CD4-positive, alpha-beta memory T cell (primary cell): Measurements from ENCODE around the gene ODAD4. TPM values are rescaled to one million over a fixed set of nuclear protein-coding genes. Genes with fewer than 3 reads are reported as not detected.
A peak's percentile ranks its signal among the peaks of the same experiment; 100 is the strongest.

Experiments
- CTCF ChIA-PET: fragments of 350-600 bp; sonication (Branson Sonifier 250); formaldehyde crosslinking; loops from one replicate; lab custom pipeline; 2021; ENCODE audit warnings: inconsistent platforms; ENCODE audit not compliant: partially characterized antibody; lab: Charles Lee
- POLR2A ChIA-PET: fragments of 350-600 bp; sonication (Branson Sonifier 250); formaldehyde crosslinking; loops from one replicate; lab custom pipeline; 2021; ENCODE audit not compliant: partially characterized antibody; lab: Charles Lee
- DNase-seq, 5 donors: peaks; one replicate each; pipeline versions ENCODE4 v3.0.0 to v3.0.0-alpha.2; 2020 to 2022; ENCODE audit warnings: mixed read lengths in 1 of 5
- H3K27ac ChIP-seq: one replicate; pipeline ENCODE4 v1.7.0; 2013; ENCODE audit warnings: low read depth, low read length
- H3K27me3 ChIP-seq: 2 replicates; pipeline ENCODE4 v1.7.0; 2013; ENCODE audit warnings: mild to moderate bottlenecking, low read length, moderate library complexity; ENCODE audit not compliant: insufficient read depth
- H3K36me3 ChIP-seq: 2 replicates; pipeline ENCODE4 v1.7.0; 2013; ENCODE audit warnings: mild to moderate bottlenecking, low read length, moderate library complexity; ENCODE audit not compliant: insufficient read depth
- H3K4me1 ChIP-seq: 2 replicates; pipeline ENCODE4 v1.7.0; 2013; ENCODE audit warnings: mild to moderate bottlenecking, low read length, moderate library complexity; ENCODE audit not compliant: insufficient read depth
- H3K4me3 ChIP-seq, 2 donors: one replicate each; pipeline ENCODE4 v1.7.0; 2013; ENCODE audit warnings: low read length in 2 of 2, mild to moderate bottlenecking in 1 of 2
- H3K9me3 ChIP-seq, 2 donors: one replicate each; pipeline ENCODE4 v1.7.0; 2013; ENCODE audit warnings: low read length in 2 of 2, control low read depth in 1 of 2; ENCODE audit not compliant: control insufficient read depth in 1 of 2
- H3K27ac Mint-ChIP-seq, 7 donors: one replicate each; pipeline ENCODE4 v1.8.0; 2020 to 2021; ENCODE audit warnings: mixed read lengths in 7 of 7, mild to moderate bottlenecking in 6 of 7, inconsistent platforms in 3 of 7, moderate library complexity in 3 of 7
- H3K27me3 Mint-ChIP-seq, 2 donors: one replicate each; pipeline ENCODE4 v1.8.0; 2020 to 2021; ENCODE audit warnings: mixed read lengths in 2 of 2
- H3K36me3 Mint-ChIP-seq, 2 donors: one replicate each; pipeline ENCODE4 v1.8.0; 2020 to 2021; ENCODE audit warnings: mixed read lengths in 2 of 2, inconsistent platforms in 1 of 2, mild to moderate bottlenecking in 1 of 2
- H3K4me1 Mint-ChIP-seq, 4 donors: one replicate each; pipeline ENCODE4 v1.8.0; 2020 to 2021; ENCODE audit warnings: mixed read lengths in 4 of 4, mild to moderate bottlenecking in 1 of 4
- H3K4me3 Mint-ChIP-seq, 8 donors: one replicate each; pipeline ENCODE4 v1.8.0; 2020 to 2021; ENCODE audit warnings: mixed read lengths in 8 of 8, mild to moderate bottlenecking in 7 of 8, moderate library complexity in 6 of 8, inconsistent platforms in 3 of 8
- H3K9me3 Mint-ChIP-seq, 8 donors: one replicate each; pipeline ENCODE4 v1.8.0; 2020 to 2021; ENCODE audit warnings: mixed read lengths in 8 of 8, mild to moderate bottlenecking in 5 of 8, inconsistent platforms in 3 of 8, moderate library complexity in 1 of 8
- intact Hi-C: fragments of 100-400 bp; cut with micrococcal nuclease; formaldehyde crosslinking; loops from one replicate; pipeline ENCODE4 v1.15.1; 2023
- polyA plus RNA-seq, 2 donors: library from polyadenylated mRNA; unstranded; fragments of 300-500 nt; fragmentation: Illumina TruSeq; gene quantifications; one replicate each; pipeline ENCODE4 v1.2.3, GENCODE V29; 2021
- total RNA-seq, 2 experiments: library from RNA; stranded (reverse); gene quantifications; one replicate each; pipeline ENCODE4 v1.2.3, GENCODE V29; 2021

ODAD4 gene
- total and polyA plus RNA-seq, 4 experiments from 2014 or later, result 0.11 to 0.20 TPM; not detected in 2

GRCh38 chr17:41939044-41939692, 8.8 kb downstream of the ODAD4 start:
- H3K27ac ChIP-seq, result no peak overlapping the region
- Mint-ChIP-seq H3K27ac (no peak overlapping the region), H3K4me1 (no peaks in the 10 kb centered on the region), H3K36me3 (no peaks in the 10 kb centered on the region), H3K27me3 (no peaks in the 10 kb centered on the region), H3K9me3 (no peaks in the 10 kb centered on the region), H3K4me3 (no peak overlapping the region)
- CTCF ChIA-PET, result no interaction called here
- no peaks in the 10 kb centered on the region for H3K36me3 ChIP-seq
- H3K9me3 ChIP-seq, result no peaks in the 10 kb centered on the region
- intact Hi-C loops, result no loop called here
- H3K27me3 ChIP-seq, result no peaks in the 10 kb centered on the region
- no peak overlapping the region for H3K4me3 ChIP-seq
- POLR2A ChIA-PET, result interaction anchor here (1.3 kb wide), 1 partner anchor 9 kb away, joined by 4 read pairs; the partner anchor contains the start of gene ODAD4
- no peak for DNase-seq
- no peaks in the 10 kb centered on the region for H3K4me1 ChIP-seq

GRCh38 chr17:41939693-41940090, 9.3 kb downstream of the ODAD4 start:
- no peak for DNase-seq

GRCh38 chr17:41941168-41941567, 10.8 kb downstream of the ODAD4 start:
- no peak for DNase-seq
- ChIA-PET POLR2A (no interaction called here), CTCF (no interaction called here)
- no peaks in the 10 kb centered on the region for H3K27me3 ChIP-seq
- no peaks in the 10 kb centered on the region for H3K4me1 ChIP-seq
- no peaks in the 10 kb centered on the region for H3K4me1 Mint-ChIP-seq
- no peaks in the 10 kb centered on the region for H3K9me3 ChIP-seq
- peak overlapping the region in 1 of 7 donors; percentile 52 for H3K27ac Mint-ChIP-seq
- no peaks in the 10 kb centered on the region for H3K27me3 Mint-ChIP-seq
- intact Hi-C loops, result no loop called here
- no peaks in the 10 kb centered on the region for H3K36me3 ChIP-seq
- H3K4me3 ChIP-seq, result no peak overlapping the region
- no peak overlapping the region for H3K27ac ChIP-seq
- no peaks in the 10 kb centered on the region for H3K9me3 Mint-ChIP-seq
- no peak overlapping the region for H3K4me3 Mint-ChIP-seq
- H3K36me3 Mint-ChIP-seq, result no peaks in the 10 kb centered on the region

More at GRCh38 chr17:41939693-41940090, 9.3 kb downstream of the ODAD4 start:
- no peak overlapping the region for H3K4me3 ChIP-seq
- Mint-ChIP-seq H3K36me3 (no peaks in the 10 kb centered on the region), H3K4me3 (no peak overlapping the region), H3K9me3 (no peaks in the 10 kb centered on the region), H3K27me3 (no peaks in the 10 kb centered on the region), H3K27ac (no peak overlapping the region), H3K4me1 (no peaks in the 10 kb centered on the region)
- POLR2A ChIA-PET, result interaction anchor here (1.3 kb wide), 1 partner anchor 9 kb away, joined by 4 read pairs; the partner anchor contains the start of gene ODAD4
- no peaks in the 10 kb centered on the region for H3K9me3 ChIP-seq
- no peaks in the 10 kb centered on the region for H3K4me1 ChIP-seq
- no peaks in the 10 kb centered on the region for H3K36me3 ChIP-seq
- H3K27ac ChIP-seq, result no peak overlapping the region
- intact Hi-C loops, result no loop called here
- H3K27me3 ChIP-seq, result no peaks in the 10 kb centered on the region
- CTCF ChIA-PET, result no interaction called here

GRCh38 chr17:41942626-41943373, 12.4 kb downstream of the ODAD4 start:
- ChIA-PET POLR2A (no interaction called here), CTCF (no interaction called here)
- Histone ChIP-seq H3K27ac (no peak overlapping the region), H3K9me3 (no peaks in the 10 kb centered on the region), H3K4me1 (no peaks in the 10 kb centered on the region), H3K4me3 (no peak overlapping the region), H3K36me3 (no peaks in the 10 kb centered on the region), H3K27me3 (no peaks in the 10 kb centered on the region)
- Mint-ChIP-seq H3K27ac (no peak overlapping the region), H3K27me3 (no peaks in the 10 kb centered on the region), H3K36me3 (no peaks in the 10 kb centered on the region), H3K9me3 (no peaks in the 10 kb centered on the region), H3K4me1 (no peaks in the 10 kb centered on the region), H3K4me3 (no peak overlapping the region)
- DNase-seq, result no peak
- intact Hi-C loops, result no loop called here

GRCh38 chr17:41943492-41943891, 13.1 kb downstream of the ODAD4 start:
- no peaks in the 10 kb centered on the region for H3K36me3 ChIP-seq
- no peak overlapping the region for H3K4me3 ChIP-seq
- no peaks in the 10 kb centered on the region for H3K4me1 ChIP-seq
- no peak for DNase-seq
- no peak overlapping the region for H3K4me3 Mint-ChIP-seq
- no peaks in the 10 kb centered on the region for H3K9me3 Mint-ChIP-seq
- no peaks in the 10 kb centered on the region for H3K36me3 Mint-ChIP-seq
- ChIA-PET CTCF (no interaction called here), POLR2A (no interaction called here)
- no peaks in the 10 kb centered on the region for H3K27me3 Mint-ChIP-seq
- H3K27ac Mint-ChIP-seq, result no peak overlapping the region
- intact Hi-C loops, result no loop called here
- no peaks in the 10 kb centered on the region for H3K9me3 ChIP-seq
- no peaks in the 10 kb centered on the region for H3K27me3 ChIP-seq
- no peak overlapping the region for H3K27ac ChIP-seq
- H3K4me1 Mint-ChIP-seq, result no peaks in the 10 kb centered on the region

- Histone ChIP-seq H3K4me3 (no peak overlapping the region), H3K4me1 (no peaks in the 10 kb centered on the region), H3K27ac (no peak overlapping the region), H3K36me3 (no peaks in the 10 kb centered on the region), H3K27me3 (no peaks in the 10 kb centered on the region), H3K9me3 (no peaks in the 10 kb centered on the region)
- POLR2A ChIA-PET, result no interaction called here
- H3K4me1 Mint-ChIP-seq, result no peaks in the 10 kb centered on the region
- peak overlapping the region in 1 of 7 donors; percentile 48 for H3K27ac Mint-ChIP-seq
- CTCF ChIA-PET, result interaction anchor here (0.6 kb wide), 1 partner anchor 16 kb away, joined by 4 read pairs; no protein-coding TSS in a partner anchor
- no peaks in the 10 kb centered on the region for H3K27me3 Mint-ChIP-seq
- H3K9me3 Mint-ChIP-seq, result no peaks in the 10 kb centered on the region
- H3K36me3 Mint-ChIP-seq, result no peaks in the 10 kb centered on the region
- intact Hi-C loops, result no loop called here
- DNase-seq, result no peak
- H3K4me3 Mint-ChIP-seq, result no peak overlapping the region
Measured at GRCh38 chr17:41944943-41945342, 14.5 kb downstream of the ODAD4 start.

GRCh38 chr17:41948762-41949460, 18.5 kb downstream of the ODAD4 start:
- Mint-ChIP-seq H3K27me3 (no peaks in the 10 kb centered on the region), H3K4me1 (no peaks in the 10 kb centered on the region), H3K27ac (no peak overlapping the region), H3K4me3 (no peak overlapping the region), H3K9me3 (no peaks in the 10 kb centered on the region), H3K36me3 (no peaks in the 10 kb centered on the region)
- no peak overlapping the region for H3K27ac ChIP-seq
- CTCF ChIA-PET, result no interaction called here
- no peak for DNase-seq
- no peaks in the 10 kb centered on the region for H3K4me1 ChIP-seq
- H3K4me3 ChIP-seq, result no peak overlapping the region
- H3K27me3 ChIP-seq, result no peaks in the 10 kb centered on the region
- intact Hi-C loops, result no loop called here
- POLR2A ChIA-PET, result no interaction called here
- no peaks in the 10 kb centered on the region for H3K9me3 ChIP-seq
- no peaks in the 10 kb centered on the region for H3K36me3 ChIP-seq
